Measurements from ENCODE around the gene NPAS2. TPM values are rescaled to one million over a fixed set of nuclear protein-coding genes. Genes with fewer than 3 reads are reported as not detected.

The NPAS2 gene
- total and polyA plus RNA-seq, 12 donors = 4.7 to 51.3 (median 17.6) TPM

GRCh38 chr2:100895402-100895801, 75.5 kb downstream of the NPAS2 start:
- DNase-seq = peak; percentile 76 to 86 (median 84)
- Histone ChIP-seq H3K4me3 (no peak overlapping the region), H3K9me3 (replicated peaks in 1 of 3) (no peaks in the 10 kb centered on the region), H3K27ac (no peak overlapping the region), H3K36me3 (replicated peaks in 1 of 2) (no peaks in the 10 kb centered on the region), H3K4me1 (replicated peaks in 1 of 2) (peaks cover 0 to 30% of the 10 kb centered on the region in 2 donors), H3K27me3 (no peaks in the 10 kb centered on the region)
- intact Hi-C loops (cut with DNase I) = loop anchor here in 1 of 2 donors (10.0 kb wide), 1 partner anchor 79 kb away; no protein-coding TSS in a partner anchor
- 39 to 54% (median 45%) methylated on average over 3 of the region's 3 CpGs; no CpG with 5 or more reads in 1 of the 4 donors for WGBS, 4 donors
- TF ChIP-seq POLR2A (IDR thresholded peaks at IDR 0.05) = no peak
- TF ChIP-seq, protein P1, sequence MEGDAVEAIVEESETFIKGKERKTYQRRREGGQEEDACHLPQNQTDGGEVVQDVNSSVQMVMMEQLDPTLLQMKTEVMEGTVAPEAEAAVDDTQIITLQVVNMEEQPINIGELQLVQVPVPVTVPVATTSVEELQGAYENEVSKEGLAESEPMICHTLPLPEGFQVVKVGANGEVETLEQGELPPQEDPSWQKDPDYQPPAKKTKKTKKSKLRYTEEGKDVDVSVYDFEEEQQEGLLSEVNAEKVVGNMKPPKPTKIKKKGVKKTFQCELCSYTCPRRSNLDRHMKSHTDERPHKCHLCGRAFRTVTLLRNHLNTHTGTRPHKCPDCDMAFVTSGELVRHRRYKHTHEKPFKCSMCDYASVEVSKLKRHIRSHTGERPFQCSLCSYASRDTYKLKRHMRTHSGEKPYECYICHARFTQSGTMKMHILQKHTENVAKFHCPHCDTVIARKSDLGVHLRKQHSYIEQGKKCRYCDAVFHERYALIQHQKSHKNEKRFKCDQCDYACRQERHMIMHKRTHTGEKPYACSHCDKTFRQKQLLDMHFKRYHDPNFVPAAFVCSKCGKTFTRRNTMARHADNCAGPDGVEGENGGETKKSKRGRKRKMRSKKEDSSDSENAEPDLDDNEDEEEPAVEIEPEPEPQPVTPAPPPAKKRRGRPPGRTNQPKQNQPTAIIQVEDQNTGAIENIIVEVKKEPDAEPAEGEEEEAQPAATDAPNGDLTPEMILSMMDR (IDR thresholded peaks at IDR 0.05) = no peak

DNA sequence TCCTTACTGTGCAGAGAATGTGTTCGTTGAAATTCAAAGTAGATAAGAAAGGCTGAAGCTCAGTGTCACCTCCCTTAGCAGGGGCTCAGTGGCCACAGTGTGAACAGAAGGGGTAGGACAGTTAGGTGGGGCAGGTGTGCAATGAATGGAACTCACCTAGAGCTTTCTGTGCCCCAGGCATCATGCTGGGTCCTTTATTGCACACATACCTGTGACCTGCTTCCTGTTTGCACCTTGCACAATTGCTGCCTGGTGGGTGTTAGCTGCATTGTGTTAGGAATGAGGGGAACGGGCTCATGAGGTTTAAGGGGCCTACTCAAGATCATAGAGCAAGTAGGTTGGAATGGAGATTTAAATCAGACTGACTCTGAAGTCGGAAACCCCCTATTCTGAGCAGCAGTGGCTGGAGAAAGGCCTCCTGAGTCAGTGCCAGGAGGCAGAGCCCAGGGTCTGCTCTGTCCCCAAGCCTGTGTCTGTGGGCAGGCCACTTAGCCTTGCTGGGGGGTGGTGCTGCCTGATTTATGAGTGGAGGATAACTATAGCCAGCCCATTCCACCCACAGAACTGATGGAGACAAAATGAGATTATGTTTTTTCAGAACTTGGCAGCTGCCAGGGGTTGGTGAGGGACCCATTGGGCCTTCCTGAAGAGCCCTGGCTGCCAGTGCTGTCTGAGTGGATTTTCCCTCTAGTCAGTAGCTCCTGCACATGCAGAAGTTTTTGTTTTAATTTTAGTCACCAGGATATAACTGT, 76.2 kb downstream of the NPAS2 start:
- no peaks in the 10 kb centered on the region for H3K27me3 ChIP-seq
- DNase-seq = no peak
- intact Hi-C loops (cut with DNase I) = loop anchor here in 1 of 2 donors (10.0 kb wide), 1 partner anchor 79 kb away; no protein-coding TSS in a partner anchor
- no peaks in the 10 kb centered on the region for H3K9me3 ChIP-seq (replicated peaks in 1 of 3)
- no peak overlapping the region for H3K4me3 ChIP-seq
- no peaks in the 10 kb centered on the region for H3K36me3 ChIP-seq (replicated peaks in 1 of 2)
- 67 to 70% (median 69%) methylated on average over 3 of the region's 3 CpGs for WGBS, 4 donors
- TF ChIP-seq POLR2A (IDR thresholded peaks at IDR 0.05) = no peak
- TF ChIP-seq, protein P1 (IDR thresholded peaks at IDR 0.05) = no peak
- no peak overlapping the region for H3K27ac ChIP-seq
- peaks cover 0 to 30% of the 10 kb centered on the region in 2 donors for H3K4me1 ChIP-seq (replicated peaks in 1 of 2)

DNA sequence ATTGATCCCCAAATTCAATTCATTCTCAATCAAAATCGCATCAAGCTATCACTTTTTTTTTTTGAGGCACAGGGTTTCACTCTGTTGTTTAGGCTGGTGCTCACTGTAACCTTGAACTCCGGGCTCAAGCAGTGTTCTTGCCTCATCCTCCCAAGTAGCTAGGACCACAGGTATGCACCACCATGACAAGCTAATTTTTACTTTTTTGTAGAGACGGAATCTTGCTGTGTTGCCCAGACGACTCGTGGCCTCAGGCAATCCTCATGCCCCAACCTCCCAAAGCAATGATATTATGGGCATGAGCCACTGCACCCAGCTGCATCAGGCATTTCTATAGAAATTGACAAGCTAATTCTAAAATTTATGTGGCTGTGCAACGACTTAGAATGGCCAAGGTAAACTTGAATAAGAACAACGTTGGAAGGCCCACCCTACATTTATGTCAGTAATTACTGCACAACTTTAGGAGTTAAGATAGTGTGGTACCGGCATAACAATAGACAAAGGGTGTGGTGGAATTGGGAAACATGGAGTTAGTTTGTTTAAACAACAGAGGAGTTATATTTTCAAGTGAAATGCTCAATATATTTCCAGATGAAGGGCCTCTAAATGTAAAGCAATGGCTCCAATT, 78.2 kb downstream of the NPAS2 start:
- 85 to 90% (median 88%) methylated on average over 8 of the region's 8 CpGs for WGBS, 4 donors
- Histone ChIP-seq H3K36me3 (replicated peaks in 1 of 2) (no peaks in the 10 kb centered on the region), H3K4me3 (no peak overlapping the region), H3K4me1 (replicated peaks in 1 of 2) (peaks cover 3 to 23% of the 10 kb centered on the region in 2 donors), H3K9me3 (replicated peaks in 1 of 3) (no peaks in the 10 kb centered on the region), H3K27ac (no peak overlapping the region), H3K27me3 (no peaks in the 10 kb centered on the region)
- TF ChIP-seq, protein P1 (IDR thresholded peaks at IDR 0.05) = no peak
- no peak for TF ChIP-seq POLR2A (IDR thresholded peaks at IDR 0.05)
- intact Hi-C loops (cut with DNase I) = loop anchor here in 1 of 2 donors (10.0 kb wide), 1 partner anchor 77 kb away; no protein-coding TSS in a partner anchor
- no peak for DNase-seq

DNA sequence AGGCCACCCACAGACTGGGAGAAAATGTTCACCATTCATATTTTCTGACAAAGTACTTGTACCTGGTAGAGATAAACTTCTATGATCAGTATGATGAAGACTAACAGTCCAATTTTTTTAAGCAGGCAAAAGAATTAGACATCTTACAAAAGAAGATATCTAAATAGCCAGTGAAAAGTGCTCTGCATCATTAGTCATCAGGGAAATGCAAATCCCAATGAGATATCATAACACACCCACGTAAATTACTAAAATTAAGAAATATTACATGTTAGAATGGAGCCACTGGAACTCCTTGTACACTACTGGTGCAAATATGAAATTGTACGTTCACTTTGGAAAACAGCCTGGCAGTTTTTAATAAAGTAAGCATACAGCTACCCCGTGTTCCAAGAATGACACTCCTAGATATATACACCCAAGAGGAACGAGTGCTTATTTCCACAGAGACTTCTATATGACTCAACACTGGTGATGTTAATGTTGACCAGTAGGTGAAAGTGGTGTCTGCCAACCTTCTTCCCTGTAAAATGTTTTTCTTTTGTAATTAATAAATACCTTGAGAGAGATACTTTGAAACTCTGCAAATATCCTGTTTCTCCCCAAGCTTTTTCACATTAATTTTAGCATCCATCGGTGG, 80.3 kb downstream of the NPAS2 start:
- TF ChIP-seq, protein P1 (IDR thresholded peaks at IDR 0.05) = no peak
- TF ChIP-seq POLR2A (IDR thresholded peaks at IDR 0.05) = no peak
- Histone ChIP-seq H3K9me3 (replicated peaks in 1 of 3) (no peaks in the 10 kb centered on the region), H3K36me3 (replicated peaks in 1 of 2) (no peaks in the 10 kb centered on the region), H3K4me1 (replicated peaks in 1 of 2) (peaks cover 5 to 16% of the 10 kb centered on the region in 2 donors), H3K27me3 (no peaks in the 10 kb centered on the region), H3K4me3 (no peak overlapping the region), H3K27ac (no peak overlapping the region)
- DNase-seq = no peak
- WGBS, 4 donors = 90 to 96% (median 93%) methylated on average over 5 of the region's 5 CpGs
- intact Hi-C loops (cut with DNase I) = no loop called here

All from adrenal gland (tissue), 12 donors.